ENCODE data around the gene GDF3.

DNA sequence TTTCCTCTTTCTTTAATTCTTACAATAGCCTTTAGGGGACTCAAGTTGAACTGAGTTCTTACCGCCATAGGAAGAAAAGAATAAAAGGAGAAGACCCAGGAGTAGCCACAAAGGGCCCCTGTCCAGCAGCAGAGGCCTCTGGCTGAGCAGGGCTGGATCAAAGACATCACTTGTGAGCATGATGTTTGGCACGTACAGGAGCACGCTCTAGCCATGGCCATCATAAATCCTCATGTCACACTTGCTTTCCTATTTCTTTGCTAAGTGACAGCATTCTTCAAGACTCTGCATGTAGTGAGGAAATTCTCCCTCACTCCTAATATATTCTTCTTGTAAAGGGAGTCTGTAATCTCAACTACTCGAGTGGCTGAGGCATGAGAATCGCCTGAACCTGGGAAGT lies 35.9 kb upstream of the GDF3 start:
- TF ChIP-seq CTCF (IDR thresholded peaks at IDR 0.05 in 2 of 3, conservative IDR thresholded peaks at IDR 0.05 in 1 of 3; ENCODE audit: borderline replicate concordance in 1 of 3, insufficient read depth in 1 of 3, low read depth in 2 of 3, low read length in 2 of 3) (no peak), SP1 (IDR thresholded peaks at IDR 0.05; ENCODE audit: low read depth) (no peak), ZNF274 (IDR thresholded peaks at IDR 0.05; ENCODE audit: low read depth, low read length) (no peak), POLR2A (IDR thresholded peaks at IDR 0.05; ENCODE audit: borderline replicate concordance, extremely low read depth, insufficient read depth, insufficient read length) (no peak)
